GM12875 (cell line): ENCODE measurements around the gene NR1H4.

ENCODE experiments used
- H3K4me3 ChIP-seq: one replicate; pipeline ENCODE4 v1.5.1; 2011; ENCODE audit warnings: low read depth, low read length, control low read depth
- TF ChIP-seq, protein P1 (sequence below): IDR thresholded peaks from 2 replicates; pipeline ENCODE4 v1.5.1; 2011; ENCODE audit warnings: low read depth, mild to moderate bottlenecking, control low read depth, inconsistent platforms, low read length, moderate library complexity, borderline replicate concordance; ENCODE audit not compliant: insufficient read depth

NR1H4 gene

DNA sequence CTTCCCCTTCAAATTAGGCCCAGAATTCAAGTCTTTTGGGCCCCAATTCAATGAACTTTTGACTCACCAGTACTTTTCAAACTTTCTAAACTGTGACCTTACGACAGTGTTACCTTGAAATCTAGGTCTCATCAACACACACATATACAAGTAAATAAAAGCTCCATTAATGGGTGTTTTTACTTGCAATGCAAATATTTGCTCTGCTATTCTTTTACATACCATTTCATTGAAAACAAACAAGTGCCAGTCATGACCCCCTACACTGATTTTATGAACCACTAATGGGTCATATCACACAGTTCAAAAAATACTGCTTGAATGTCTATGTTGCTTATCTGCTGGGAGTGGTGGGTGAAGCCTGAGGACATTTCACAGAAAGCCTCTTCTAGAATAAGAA is 9.1 kb upstream of the NR1H4 start:
- H3K4me3 ChIP-seq, result no peak overlapping the region
- TF ChIP-seq, protein P1, sequence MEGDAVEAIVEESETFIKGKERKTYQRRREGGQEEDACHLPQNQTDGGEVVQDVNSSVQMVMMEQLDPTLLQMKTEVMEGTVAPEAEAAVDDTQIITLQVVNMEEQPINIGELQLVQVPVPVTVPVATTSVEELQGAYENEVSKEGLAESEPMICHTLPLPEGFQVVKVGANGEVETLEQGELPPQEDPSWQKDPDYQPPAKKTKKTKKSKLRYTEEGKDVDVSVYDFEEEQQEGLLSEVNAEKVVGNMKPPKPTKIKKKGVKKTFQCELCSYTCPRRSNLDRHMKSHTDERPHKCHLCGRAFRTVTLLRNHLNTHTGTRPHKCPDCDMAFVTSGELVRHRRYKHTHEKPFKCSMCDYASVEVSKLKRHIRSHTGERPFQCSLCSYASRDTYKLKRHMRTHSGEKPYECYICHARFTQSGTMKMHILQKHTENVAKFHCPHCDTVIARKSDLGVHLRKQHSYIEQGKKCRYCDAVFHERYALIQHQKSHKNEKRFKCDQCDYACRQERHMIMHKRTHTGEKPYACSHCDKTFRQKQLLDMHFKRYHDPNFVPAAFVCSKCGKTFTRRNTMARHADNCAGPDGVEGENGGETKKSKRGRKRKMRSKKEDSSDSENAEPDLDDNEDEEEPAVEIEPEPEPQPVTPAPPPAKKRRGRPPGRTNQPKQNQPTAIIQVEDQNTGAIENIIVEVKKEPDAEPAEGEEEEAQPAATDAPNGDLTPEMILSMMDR, result no peak

DNA sequence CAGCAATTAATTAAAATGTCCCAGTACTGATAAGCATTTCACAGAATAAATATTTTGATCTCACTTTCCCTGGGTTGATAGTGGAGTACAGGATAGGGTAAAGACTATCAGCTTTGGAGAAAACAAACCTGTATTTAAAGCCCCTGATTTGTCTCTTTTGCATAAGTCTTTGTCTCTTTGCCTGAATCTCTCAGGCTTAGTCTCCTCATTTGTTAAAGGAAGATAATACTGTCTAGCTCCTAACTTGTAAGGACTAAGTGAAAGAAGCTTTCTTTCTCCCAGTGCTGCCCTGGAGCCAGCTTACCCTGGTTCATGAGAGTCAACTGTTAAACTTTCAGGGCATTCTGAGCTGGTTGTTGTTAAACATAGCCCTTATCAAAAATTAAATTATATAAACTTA is 5.5 kb upstream of the NR1H4 start:
- TF ChIP-seq, protein P1, result no peak
- no peak overlapping the region for H3K4me3 ChIP-seq

DNA sequence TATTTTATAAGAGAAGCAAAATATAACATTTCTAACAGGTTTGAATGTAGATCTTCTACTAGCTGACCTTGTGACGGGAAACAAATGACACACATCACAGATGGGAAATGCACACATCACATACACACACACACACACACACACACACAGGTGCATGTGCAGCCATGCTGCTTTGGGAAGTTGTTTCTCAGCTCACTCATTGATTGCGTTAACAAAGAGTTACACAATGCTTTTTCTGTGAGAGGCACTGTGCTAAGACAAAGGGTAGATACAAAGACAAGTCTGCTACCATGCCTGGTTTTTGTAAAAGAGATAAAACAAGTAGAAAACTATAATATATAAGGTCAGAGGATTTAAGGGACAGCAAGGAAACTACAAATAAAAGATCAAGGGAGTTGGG is 1.3 kb upstream of the NR1H4 start:
- TF ChIP-seq, protein P1, result no peak
- no peak overlapping the region for H3K4me3 ChIP-seq

DNA sequence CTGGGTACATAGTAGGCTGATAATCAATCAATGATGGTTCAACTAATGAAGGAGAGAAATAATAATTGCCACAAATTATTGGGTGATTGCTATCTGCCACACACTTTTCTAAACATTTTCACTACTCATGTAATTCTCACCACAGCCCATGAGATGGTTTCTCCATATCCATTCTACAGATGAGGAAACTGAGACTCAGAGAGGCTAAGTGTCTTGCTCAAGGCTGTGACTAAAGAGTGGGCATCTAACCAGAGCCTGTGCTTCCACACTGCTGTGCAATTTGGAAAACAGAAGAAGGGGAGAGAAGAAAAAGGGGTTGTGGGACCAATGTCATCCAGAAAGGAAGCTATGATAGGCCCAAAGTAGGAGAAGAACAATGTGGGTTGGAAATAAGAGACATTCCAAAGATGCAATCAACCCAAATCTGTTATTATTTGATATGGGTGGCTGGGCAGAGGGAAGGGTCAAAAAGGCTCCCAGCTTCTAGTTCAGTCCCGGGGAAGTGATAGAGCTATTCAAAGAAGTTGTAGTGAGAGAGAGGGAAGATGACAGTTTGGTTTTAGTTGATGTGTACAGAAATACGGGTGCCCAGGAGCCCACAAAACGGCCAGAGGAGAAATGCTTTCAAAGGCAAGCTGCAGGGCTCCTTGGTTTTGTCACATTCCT is 483 bp upstream of the NR1H4 start:
- TF ChIP-seq, protein P1, result no peak
- H3K4me3 ChIP-seq, result no peak overlapping the region

DNA sequence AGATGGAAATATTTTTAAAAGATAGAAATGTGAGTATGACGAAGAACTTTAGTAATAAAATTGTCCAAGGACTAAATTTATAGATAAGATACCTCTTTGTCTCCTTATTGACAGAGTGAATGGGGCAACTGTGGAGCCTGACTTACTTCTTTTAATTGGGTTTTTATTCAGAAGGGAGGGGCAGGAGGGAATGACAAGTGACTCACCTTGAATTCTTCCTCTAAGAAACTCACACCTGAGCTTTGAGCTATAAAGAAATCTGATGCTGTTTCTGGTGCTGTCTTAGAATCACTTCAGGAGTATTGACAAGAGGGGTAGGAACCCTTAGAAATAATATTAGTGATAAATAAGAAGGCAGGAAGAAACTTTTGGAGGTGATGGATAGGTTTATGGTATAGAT is 951 bp downstream of the NR1H4 start:
- TF ChIP-seq, protein P1, result no peak
- H3K4me3 ChIP-seq, result no peak overlapping the region

DNA sequence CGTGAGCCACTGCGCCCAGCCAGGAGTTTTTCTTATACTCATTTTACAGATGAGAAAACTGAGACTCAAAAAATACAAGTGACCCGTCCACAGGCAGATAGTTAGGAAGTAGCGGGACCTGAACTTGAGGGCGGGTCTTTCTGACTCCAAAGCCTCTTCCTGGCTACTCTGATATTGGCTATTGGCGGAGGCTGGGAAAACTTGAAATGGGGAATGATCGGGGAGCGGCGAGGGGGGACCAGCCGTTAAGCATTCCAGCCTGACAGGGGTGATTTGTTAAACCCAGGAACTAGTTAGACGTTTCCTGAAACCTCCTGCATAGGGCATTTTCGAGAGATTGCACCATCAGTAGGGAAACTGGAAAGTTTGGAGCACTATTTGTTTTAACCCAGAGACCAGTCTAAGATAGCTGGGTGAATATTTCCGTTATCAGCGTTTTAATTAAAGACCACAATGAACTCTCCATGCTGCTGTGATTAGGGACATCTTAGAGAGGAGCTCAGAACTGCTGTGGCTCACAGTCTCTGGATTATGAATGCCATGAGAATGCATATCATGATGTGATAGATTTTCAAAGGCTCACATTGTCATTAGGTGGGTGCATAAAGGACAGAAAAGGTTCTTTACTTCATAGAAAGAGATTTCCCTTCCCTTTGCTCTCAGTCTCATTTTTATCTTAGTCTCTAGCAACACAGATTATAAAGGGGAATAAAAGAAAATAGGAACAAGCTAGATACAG is 2.5 kb downstream of the NR1H4 start:
- no peak overlapping the region for H3K4me3 ChIP-seq
- TF ChIP-seq, protein P1, result no peak

DNA sequence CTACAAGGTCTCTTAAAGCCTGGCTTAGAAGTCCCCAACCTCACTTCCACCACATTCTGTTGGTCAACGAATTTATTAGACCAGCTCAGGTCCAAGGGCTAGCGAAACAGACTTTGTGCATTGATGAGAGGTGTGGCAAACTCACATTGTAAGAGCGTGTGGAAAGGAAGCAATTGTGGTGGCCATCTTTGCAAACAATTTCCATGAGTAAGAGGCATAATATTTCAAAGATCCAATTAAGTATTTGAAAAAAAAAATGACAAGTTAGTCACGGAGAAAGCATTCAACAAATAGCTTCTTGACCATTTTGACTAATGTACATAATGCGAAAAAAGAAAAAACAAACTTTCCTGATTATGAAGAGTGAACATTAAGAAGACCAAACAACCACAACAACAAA is 7.4 kb downstream of the NR1H4 start:
- TF ChIP-seq, protein P1, result no peak
- no peak overlapping the region for H3K4me3 ChIP-seq
